SIG-M5 (cell line): ENCODE measurements around the gene UBAC1.

ENCODE experiments used
- DNase-seq: peaks from one replicate; lab custom pipeline; 2025; lab: John Stamatoyannopoulos, UW

The UBAC1 gene

DNA sequence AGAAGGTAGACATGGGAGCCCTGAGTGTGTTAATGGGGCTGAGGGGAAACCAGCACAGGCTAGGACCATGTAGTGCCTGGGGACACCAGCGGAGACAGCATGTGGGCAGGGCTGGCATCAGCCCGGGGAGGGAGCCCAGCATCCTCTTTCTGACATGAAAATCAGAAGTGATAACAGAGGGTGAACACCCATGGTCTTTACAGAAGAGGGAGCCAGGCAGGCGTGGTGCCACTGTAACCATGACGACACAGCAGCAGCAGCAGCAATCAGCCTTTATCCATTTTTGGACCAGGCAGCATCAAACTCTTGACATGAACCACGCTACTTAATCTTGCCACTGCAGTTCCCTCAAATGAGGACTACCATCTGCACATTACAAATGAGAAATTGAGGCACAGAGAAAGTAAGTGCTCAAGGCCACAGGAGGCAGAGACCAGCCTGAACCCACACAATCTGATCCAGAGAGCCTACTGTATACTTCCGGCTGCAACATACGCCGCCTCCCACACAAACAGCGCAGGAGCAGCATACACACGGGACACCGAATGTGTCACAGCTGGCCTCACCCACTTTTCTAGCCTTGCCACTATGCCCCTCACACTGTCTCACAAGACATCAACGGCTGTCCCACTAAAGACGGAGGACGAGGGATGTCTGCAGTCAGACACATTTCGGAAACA is 77.6 kb downstream of the UBAC1 start:
- no peak for DNase-seq
